Erythroblast (primary cell): ENCODE measurements around the gene CRYGN.

ENCODE experiments used
- GATA1 ChIP-seq: IDR thresholded peaks from 2 replicates; pipeline ENCODE4 v1.6.1; 2011; ENCODE audit warnings: low read depth, mild to moderate bottlenecking, control low read depth, low read length, moderate library complexity
- POLR2A ChIP-seq: IDR thresholded peaks from 2 replicates; pipeline ENCODE4 v1.6.1; 2011; ENCODE audit warnings: mild to moderate bottlenecking, low read length

- no peak for TF ChIP-seq POLR2A
- no peak for TF ChIP-seq GATA1
Observed at GRCh38 chr7:151405056-151405455, 34.9 kb downstream of the CRYGN start.
